ENCODE measurements around the gene SYTL1.

- no peak for TF ChIP-seq CTCF (IDR thresholded peaks at IDR 0.05)
- no peak for TF ChIP-seq POLR2AphosphoS5 (IDR thresholded peaks at IDR 0.05)
- TF ChIP-seq POLR2A (IDR thresholded peaks at IDR 0.05): no peak
- TF ChIP-seq EP300 (IDR thresholded peaks at IDR 0.05): no peak
These were observed 5.3 kb downstream of the SYTL1 start for GRCh38 chr1:27346991-27347624.
